ENCODE data around the gene DNAJC30.

The DNAJC30 gene

GRCh38 chr7:73728551-73728950 lies 45.3 kb upstream of the DNAJC30 start:
- Histone ChIP-seq H3K9me3 (ENCODE audit: control insufficient read depth, insufficient read depth, low read length) (no peaks in the 10 kb centered on the region), H3K36me3 (ENCODE audit: control insufficient read depth, low read length) (no peaks in the 10 kb centered on the region), H3K27ac (ENCODE audit: low read depth, low read length) (no peak overlapping the region), H3K27me3 (ENCODE audit: control insufficient read depth, low read length) (peaks cover 23% of the 10 kb centered on the region), H4K20me1 (ENCODE audit: control insufficient read depth, insufficient read depth, low read depth, low read length) (no peaks in the 10 kb centered on the region), H3F3A (ENCODE audit: control insufficient read depth, insufficient read depth) (no peaks in the 10 kb centered on the region), H3K79me2 (ENCODE audit: control insufficient read depth, low read length) (no peaks in the 10 kb centered on the region), H3K4me1 (ENCODE audit: control insufficient read depth, low read length) (peaks cover 6% of the 10 kb centered on the region), H3K4me2 (ENCODE audit: low read length) (no peak overlapping the region), H3K9me2 (replicated peaks; ENCODE audit: control insufficient read depth, low read length) (no peaks in the 10 kb centered on the region), H3K4me3 (ENCODE audit: low read length) (no peak overlapping the region)
- TF ChIP-seq EZH2phosphoT487 (IDR thresholded peaks at IDR 0.05; ENCODE audit: borderline replicate concordance, low read length) (no peak), CTCF (IDR thresholded peaks at IDR 0.05; ENCODE audit: low read depth, low read length, poor library complexity, severe bottlenecking) (no peak)

- H3K9me2 ChIP-seq (replicated peaks; ENCODE audit: control insufficient read depth, low read length), result no peaks in the 10 kb centered on the region
- TF ChIP-seq CTCF (IDR thresholded peaks at IDR 0.05; ENCODE audit: low read depth, low read length, poor library complexity, severe bottlenecking) (no peak), EZH2phosphoT487 (IDR thresholded peaks at IDR 0.05; ENCODE audit: borderline replicate concordance, low read length) (no peak)
Observed at GRCh38 chr7:73727952-73728351, 44.7 kb upstream of the DNAJC30 start.

GRCh38 chr7:73726083-73726466 lies 42.8 kb upstream of the DNAJC30 start:
- no peaks in the 10 kb centered on the region for H3K79me2 ChIP-seq (ENCODE audit: control insufficient read depth, low read length)
- no peaks in the 10 kb centered on the region for H3F3A ChIP-seq (ENCODE audit: control insufficient read depth, insufficient read depth)
- H3K9me3 ChIP-seq (ENCODE audit: control insufficient read depth, insufficient read depth, low read length), result no peaks in the 10 kb centered on the region
- no peak overlapping the region for H3K27ac ChIP-seq (ENCODE audit: low read depth, low read length)
- H3K4me1 ChIP-seq (ENCODE audit: control insufficient read depth, low read length), result peaks cover 6% of the 10 kb centered on the region
- TF ChIP-seq EZH2phosphoT487 (IDR thresholded peaks at IDR 0.05; ENCODE audit: borderline replicate concordance, low read length) (no peak), CTCF (IDR thresholded peaks at IDR 0.05; ENCODE audit: low read depth, low read length, poor library complexity, severe bottlenecking) (peak; percentile 54)
- no peaks in the 10 kb centered on the region for H3K9me2 ChIP-seq (replicated peaks; ENCODE audit: control insufficient read depth, low read length)
- no peaks in the 10 kb centered on the region for H4K20me1 ChIP-seq (ENCODE audit: control insufficient read depth, insufficient read depth, low read depth, low read length)
- H3K4me3 ChIP-seq (ENCODE audit: low read length), result no peak overlapping the region
- no peak overlapping the region for H3K4me2 ChIP-seq (ENCODE audit: low read length)
- H3K36me3 ChIP-seq (ENCODE audit: control insufficient read depth, low read length), result no peaks in the 10 kb centered on the region
- H3K27me3 ChIP-seq (ENCODE audit: control insufficient read depth, low read length), result peaks cover 36% of the 10 kb centered on the region

More at GRCh38 chr7:73727952-73728351, 44.7 kb upstream of the DNAJC30 start:
- Histone ChIP-seq H3K27ac (ENCODE audit: low read depth, low read length) (no peak overlapping the region), H3K4me3 (ENCODE audit: low read length) (no peak overlapping the region), H3F3A (ENCODE audit: control insufficient read depth, insufficient read depth) (no peaks in the 10 kb centered on the region), H3K27me3 (ENCODE audit: control insufficient read depth, low read length) (peaks cover 23% of the 10 kb centered on the region), H3K4me2 (ENCODE audit: low read length) (no peak overlapping the region), H4K20me1 (ENCODE audit: control insufficient read depth, insufficient read depth, low read depth, low read length) (no peaks in the 10 kb centered on the region), H3K9me3 (ENCODE audit: control insufficient read depth, insufficient read depth, low read length) (no peaks in the 10 kb centered on the region), H3K79me2 (ENCODE audit: control insufficient read depth, low read length) (no peaks in the 10 kb centered on the region), H3K36me3 (ENCODE audit: control insufficient read depth, low read length) (no peaks in the 10 kb centered on the region), H3K4me1 (ENCODE audit: control insufficient read depth, low read length) (peaks cover 6% of the 10 kb centered on the region)

Measured in DOHH2 (cell line).